Stomach (tissue), 4 donors: ENCODE data around the gene ACIN1.

Experiments used
- POLR2AphosphoS5 ChIP-seq, 3 donors: sonication (generic); formaldehyde crosslinking; IDR thresholded peaks; one replicate each; pipeline ENCODE4 v1.6.1; 2016; ENCODE audit warnings: antibody characterized with exemption in 3 of 3
- TF ChIP-seq, protein P1 (sequence below), 7 experiments: fragments of 450-650 bp in 4 of 7; fragments of 200-600 bp in 3 of 7; sonication (generic) in 3 of 7; IDR thresholded peaks; one replicate each; pipeline ENCODE4 v1.5.1; 2016 to 2019; ENCODE audit warnings: antibody characterized with exemption in 7 of 7, control low read depth in 2 of 7, mild to moderate bottlenecking in 1 of 7

DNA sequence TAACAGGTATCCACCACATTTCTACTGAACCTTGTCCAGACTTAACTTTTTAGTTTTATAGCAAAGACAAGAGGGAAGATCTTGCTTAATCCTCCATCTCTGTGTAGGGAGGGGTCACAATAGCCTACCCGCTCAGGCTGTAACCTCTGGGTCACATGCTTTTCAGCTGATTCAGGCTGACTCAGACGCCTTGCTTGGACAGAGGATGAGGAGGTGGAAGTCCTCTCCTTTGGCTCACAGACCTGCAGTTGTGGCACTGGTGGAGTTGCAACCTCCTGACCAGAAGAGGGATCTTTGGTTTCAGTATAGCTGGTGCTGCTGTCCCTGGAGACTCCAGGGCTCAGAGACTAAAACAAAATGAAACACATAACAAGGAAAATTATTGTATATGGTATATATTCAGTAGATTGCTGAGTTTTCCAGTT is 16.2 kb downstream of the ACIN1 start:
- TF ChIP-seq POLR2AphosphoS5 (IDR thresholded peaks at IDR 0.05), result peak in 2 of 3 donors; percentile 27 to 77
- TF ChIP-seq, protein P1, sequence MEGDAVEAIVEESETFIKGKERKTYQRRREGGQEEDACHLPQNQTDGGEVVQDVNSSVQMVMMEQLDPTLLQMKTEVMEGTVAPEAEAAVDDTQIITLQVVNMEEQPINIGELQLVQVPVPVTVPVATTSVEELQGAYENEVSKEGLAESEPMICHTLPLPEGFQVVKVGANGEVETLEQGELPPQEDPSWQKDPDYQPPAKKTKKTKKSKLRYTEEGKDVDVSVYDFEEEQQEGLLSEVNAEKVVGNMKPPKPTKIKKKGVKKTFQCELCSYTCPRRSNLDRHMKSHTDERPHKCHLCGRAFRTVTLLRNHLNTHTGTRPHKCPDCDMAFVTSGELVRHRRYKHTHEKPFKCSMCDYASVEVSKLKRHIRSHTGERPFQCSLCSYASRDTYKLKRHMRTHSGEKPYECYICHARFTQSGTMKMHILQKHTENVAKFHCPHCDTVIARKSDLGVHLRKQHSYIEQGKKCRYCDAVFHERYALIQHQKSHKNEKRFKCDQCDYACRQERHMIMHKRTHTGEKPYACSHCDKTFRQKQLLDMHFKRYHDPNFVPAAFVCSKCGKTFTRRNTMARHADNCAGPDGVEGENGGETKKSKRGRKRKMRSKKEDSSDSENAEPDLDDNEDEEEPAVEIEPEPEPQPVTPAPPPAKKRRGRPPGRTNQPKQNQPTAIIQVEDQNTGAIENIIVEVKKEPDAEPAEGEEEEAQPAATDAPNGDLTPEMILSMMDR (IDR thresholded peaks at IDR 0.05), result no peak
